ENCODE data around the gene CRYZ.

DNA sequence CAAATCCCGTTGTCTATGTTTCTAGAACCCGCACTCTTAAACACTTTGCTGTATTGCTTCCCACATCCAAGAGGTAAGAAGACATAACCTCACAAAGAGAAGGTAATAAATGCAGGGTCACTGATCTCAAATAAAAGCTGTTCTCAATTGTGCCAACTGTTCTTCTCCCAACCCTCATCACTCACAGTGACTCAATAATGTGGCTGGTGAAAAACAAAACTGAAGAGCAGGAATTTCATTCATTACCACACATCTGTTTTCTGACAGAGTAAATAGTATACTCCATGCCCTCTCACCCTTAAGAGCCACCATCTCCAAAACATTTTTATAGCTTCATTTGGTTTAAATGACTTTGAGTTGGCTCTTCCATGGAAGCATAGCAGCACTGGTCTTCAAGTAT lies 53.0 kb downstream of the CRYZ start:
- TF ChIP-seq POLR2A (IDR thresholded peaks at IDR 0.05; ENCODE audit: extremely low read depth, insufficient read length): no peak
- TF ChIP-seq, protein P1, sequence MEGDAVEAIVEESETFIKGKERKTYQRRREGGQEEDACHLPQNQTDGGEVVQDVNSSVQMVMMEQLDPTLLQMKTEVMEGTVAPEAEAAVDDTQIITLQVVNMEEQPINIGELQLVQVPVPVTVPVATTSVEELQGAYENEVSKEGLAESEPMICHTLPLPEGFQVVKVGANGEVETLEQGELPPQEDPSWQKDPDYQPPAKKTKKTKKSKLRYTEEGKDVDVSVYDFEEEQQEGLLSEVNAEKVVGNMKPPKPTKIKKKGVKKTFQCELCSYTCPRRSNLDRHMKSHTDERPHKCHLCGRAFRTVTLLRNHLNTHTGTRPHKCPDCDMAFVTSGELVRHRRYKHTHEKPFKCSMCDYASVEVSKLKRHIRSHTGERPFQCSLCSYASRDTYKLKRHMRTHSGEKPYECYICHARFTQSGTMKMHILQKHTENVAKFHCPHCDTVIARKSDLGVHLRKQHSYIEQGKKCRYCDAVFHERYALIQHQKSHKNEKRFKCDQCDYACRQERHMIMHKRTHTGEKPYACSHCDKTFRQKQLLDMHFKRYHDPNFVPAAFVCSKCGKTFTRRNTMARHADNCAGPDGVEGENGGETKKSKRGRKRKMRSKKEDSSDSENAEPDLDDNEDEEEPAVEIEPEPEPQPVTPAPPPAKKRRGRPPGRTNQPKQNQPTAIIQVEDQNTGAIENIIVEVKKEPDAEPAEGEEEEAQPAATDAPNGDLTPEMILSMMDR (IDR thresholded peaks at IDR 0.05; ENCODE audit: low read depth, low read length): no peak
- TF ChIP-seq, protein P2, sequence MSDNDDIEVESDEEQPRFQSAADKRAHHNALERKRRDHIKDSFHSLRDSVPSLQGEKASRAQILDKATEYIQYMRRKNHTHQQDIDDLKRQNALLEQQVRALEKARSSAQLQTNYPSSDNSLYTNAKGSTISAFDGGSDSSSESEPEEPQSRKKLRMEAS (IDR thresholded peaks at IDR 0.05; ENCODE audit: low read depth, low read length): no peak
